ENCODE data around the gene APOA5. TPM values are rescaled to one million over a fixed set of nuclear protein-coding genes. Genes with fewer than 3 reads are reported as not detected.

APOA5 gene
- total RNA-seq, 1 experiment from 2014 or later = not detected

- Histone ChIP-seq H3K4me2 (ENCODE audit: low read length) (no peak within 1 kb of the TSS), H3F3A (ENCODE audit: low read length, unreplicated experiment) (no peaks in the 10 kb centered on the region), H3K4me3 (ENCODE audit: low read length) (no peak within 1 kb of the TSS), H4K20me1 (ENCODE audit: low read length) (no peaks in the 10 kb centered on the region), H3K27ac (ENCODE audit: low read length) (no peak within 1 kb of the TSS), H3K27me3 (ENCODE audit: low read length) (no peaks in the 10 kb centered on the region), H3K9me3 (ENCODE audit: low read length) (no peaks in the 10 kb centered on the region), H3K36me3 (ENCODE audit: low read depth, low read length) (no peaks in the 10 kb centered on the region), H3K9me2 (replicated peaks; ENCODE audit: low read length) (no peaks in the 10 kb centered on the region), H3K79me2 (ENCODE audit: low read length) (no peaks in the 10 kb centered on the region), H3K9ac (ENCODE audit: low read length) (no peak within 1 kb of the TSS), H3K4me1 (ENCODE audit: insufficient read depth, low read length) (no peaks in the 10 kb centered on the region), H2AFZ (ENCODE audit: low read length) (no peak within 1 kb of the TSS)
- CTCF ChIA-PET = interaction anchor here (0.6 kb wide), 1 partner anchor 13 kb away, joined by 3 read pairs; no protein-coding TSS in a partner anchor
- intact Hi-C loops (cut with micrococcal nuclease) = no loop called here
- DNase-seq = no peak
- TF ChIP-seq, protein P1, sequence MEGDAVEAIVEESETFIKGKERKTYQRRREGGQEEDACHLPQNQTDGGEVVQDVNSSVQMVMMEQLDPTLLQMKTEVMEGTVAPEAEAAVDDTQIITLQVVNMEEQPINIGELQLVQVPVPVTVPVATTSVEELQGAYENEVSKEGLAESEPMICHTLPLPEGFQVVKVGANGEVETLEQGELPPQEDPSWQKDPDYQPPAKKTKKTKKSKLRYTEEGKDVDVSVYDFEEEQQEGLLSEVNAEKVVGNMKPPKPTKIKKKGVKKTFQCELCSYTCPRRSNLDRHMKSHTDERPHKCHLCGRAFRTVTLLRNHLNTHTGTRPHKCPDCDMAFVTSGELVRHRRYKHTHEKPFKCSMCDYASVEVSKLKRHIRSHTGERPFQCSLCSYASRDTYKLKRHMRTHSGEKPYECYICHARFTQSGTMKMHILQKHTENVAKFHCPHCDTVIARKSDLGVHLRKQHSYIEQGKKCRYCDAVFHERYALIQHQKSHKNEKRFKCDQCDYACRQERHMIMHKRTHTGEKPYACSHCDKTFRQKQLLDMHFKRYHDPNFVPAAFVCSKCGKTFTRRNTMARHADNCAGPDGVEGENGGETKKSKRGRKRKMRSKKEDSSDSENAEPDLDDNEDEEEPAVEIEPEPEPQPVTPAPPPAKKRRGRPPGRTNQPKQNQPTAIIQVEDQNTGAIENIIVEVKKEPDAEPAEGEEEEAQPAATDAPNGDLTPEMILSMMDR (conservative IDR thresholded peaks at IDR 0.05; ENCODE audit: low read depth, low read length) = no peak
- TF ChIP-seq EZH2 (IDR thresholded peaks at IDR 0.05; ENCODE audit: low read length, unreplicated experiment) (no peak), EZH2phosphoT487 (IDR thresholded peaks at IDR 0.05; ENCODE audit: borderline replicate concordance, low read length) (no peak)
- POLR2A ChIA-PET (ENCODE audit: unreplicated experiment) = no interaction called here
- ATAC-seq = no peak
- no TSS peak for BruUV-seq (replicated peaks)
Observed at GRCh38 chr11:116823031-116823843, 31.6 kb upstream of the APOA5 start, which contains the start of gene APOA4. Gene APOA4, minus strand, starts transcription at chr11:116823304. Its CDS starts 113 bp downstream, at chr11:116823191.

DNA sequence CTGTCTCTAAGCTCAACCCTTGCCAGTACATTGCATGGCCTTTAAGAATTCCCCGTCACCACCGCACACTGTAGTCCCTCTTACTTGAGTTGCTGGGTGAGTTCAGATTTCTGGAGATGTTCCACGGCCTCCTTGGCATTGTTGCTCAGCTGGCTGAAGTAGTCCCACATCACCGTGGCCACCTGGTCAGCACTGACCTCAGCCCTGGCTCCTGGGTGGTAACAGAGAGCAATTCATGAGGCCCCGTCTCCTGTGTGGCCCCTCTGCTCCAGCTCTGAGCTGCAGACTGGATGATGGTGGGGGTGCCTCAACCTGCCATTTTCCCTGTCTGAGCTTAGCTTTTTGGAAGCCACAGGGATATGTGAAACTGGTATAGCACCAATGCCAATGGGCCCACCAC lies 30.9 kb upstream of the APOA5 start:
- Histone ChIP-seq H3K4me3 (ENCODE audit: low read length) (no peak overlapping the region), H3K27me3 (ENCODE audit: low read length) (no peaks in the 10 kb centered on the region), H3K9me3 (ENCODE audit: low read length) (no peaks in the 10 kb centered on the region), H3K9ac (ENCODE audit: low read length) (no peak overlapping the region), H4K20me1 (ENCODE audit: low read length) (no peaks in the 10 kb centered on the region), H3K27ac (ENCODE audit: low read length) (no peak overlapping the region), H3K36me3 (ENCODE audit: low read depth, low read length) (no peaks in the 10 kb centered on the region), H3K4me2 (ENCODE audit: low read length) (no peak overlapping the region), H3F3A (ENCODE audit: low read length, unreplicated experiment) (no peaks in the 10 kb centered on the region), H3K79me2 (ENCODE audit: low read length) (no peaks in the 10 kb centered on the region), H2AFZ (ENCODE audit: low read length) (no peak overlapping the region), H3K4me1 (ENCODE audit: insufficient read depth, low read length) (no peaks in the 10 kb centered on the region), H3K9me2 (replicated peaks; ENCODE audit: low read length) (no peaks in the 10 kb centered on the region)
- CTCF ChIA-PET = interaction anchor here (0.6 kb wide), 1 partner anchor 14 kb away, joined by 3 read pairs; no protein-coding TSS in a partner anchor
- DNase-seq = no peak
- ATAC-seq = no peak
- no TSS peak for BruUV-seq (replicated peaks)
- TF ChIP-seq EZH2phosphoT487 (IDR thresholded peaks at IDR 0.05; ENCODE audit: borderline replicate concordance, low read length) = no peak
- TF ChIP-seq, protein P1 (conservative IDR thresholded peaks at IDR 0.05; ENCODE audit: low read depth, low read length) = no peak
- TF ChIP-seq EZH2 (IDR thresholded peaks at IDR 0.05; ENCODE audit: low read length, unreplicated experiment) = no peak
- intact Hi-C loops (cut with micrococcal nuclease) = no loop called here
- POLR2A ChIA-PET (ENCODE audit: unreplicated experiment) = no interaction called here

Measured in PC-3 (cell line).